GM19239 (cell line): ENCODE measurements around the gene ZNF670.
"Not testable (repeated sequence)": the region's sequence is repeated elsewhere in the genome, so short reads cannot be mapped to it uniquely, and the experiment has no call there.

ENCODE experiments used
- DNase-seq: peaks from one replicate; pipeline ENCODE4 v3.0.0; 2011; ENCODE audit warnings: low spot score; ENCODE audit not compliant: insufficient read length
- FAIRE-seq: peaks from 2 replicates; lab custom pipeline; 2011; peaks lifted over from hg19 to GRCh38; lab: Jason Lieb, UNC

ZNF670 gene

DNA sequence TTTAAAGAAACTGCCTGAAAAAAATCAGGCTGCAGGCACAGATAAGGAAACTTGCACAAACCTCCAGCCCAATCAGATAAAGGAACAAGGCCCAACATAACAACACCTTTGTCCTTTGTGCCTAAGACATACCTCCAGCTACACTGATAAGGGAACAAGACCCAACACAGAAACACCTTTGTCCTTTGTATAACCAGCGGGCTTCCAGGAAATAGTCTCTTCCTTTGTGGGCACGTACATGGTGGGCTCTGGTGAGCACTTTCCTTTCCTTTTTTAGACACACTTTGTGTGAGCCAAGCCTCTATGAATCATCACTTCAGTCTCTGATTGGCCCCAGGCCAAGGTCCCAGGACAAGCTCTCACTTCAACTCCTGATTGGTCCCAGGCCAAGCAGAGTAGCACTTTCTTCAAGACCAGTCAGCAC is 23.6 kb downstream of the ZNF670 start:
- FAIRE-seq (no peak), DNase-seq (no peak)

GRCh38 chr1:247047702-247048101 is 30.9 kb downstream of the ZNF670 start:
- no peak for DNase-seq
- FAIRE-seq, result no peak

- no peak for DNase-seq
- no peak for FAIRE-seq
Observed at GRCh38 chr1:247047260-247047659, 31.4 kb downstream of the ZNF670 start.

DNA sequence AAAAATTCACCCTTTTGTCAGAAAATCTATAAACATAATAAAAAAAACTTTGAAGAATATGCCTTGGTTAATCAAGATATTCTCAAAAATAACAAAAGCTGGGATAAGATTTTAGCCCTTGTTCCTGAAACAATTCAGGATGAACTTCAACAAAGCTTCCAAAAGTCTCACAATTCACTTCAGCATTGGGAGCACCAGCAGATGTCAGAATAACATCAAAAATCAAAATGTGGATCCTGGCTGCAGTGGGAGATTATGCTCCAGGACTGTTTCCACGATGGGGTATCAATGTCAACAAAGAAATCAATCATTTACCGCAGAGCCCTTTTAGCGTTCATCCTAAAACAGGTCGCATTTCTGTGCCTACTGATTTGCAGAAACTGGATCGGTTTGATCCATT is 35.2 kb downstream of the ZNF670 start:
- DNase-seq (no peak), FAIRE-seq (no peak)

DNA sequence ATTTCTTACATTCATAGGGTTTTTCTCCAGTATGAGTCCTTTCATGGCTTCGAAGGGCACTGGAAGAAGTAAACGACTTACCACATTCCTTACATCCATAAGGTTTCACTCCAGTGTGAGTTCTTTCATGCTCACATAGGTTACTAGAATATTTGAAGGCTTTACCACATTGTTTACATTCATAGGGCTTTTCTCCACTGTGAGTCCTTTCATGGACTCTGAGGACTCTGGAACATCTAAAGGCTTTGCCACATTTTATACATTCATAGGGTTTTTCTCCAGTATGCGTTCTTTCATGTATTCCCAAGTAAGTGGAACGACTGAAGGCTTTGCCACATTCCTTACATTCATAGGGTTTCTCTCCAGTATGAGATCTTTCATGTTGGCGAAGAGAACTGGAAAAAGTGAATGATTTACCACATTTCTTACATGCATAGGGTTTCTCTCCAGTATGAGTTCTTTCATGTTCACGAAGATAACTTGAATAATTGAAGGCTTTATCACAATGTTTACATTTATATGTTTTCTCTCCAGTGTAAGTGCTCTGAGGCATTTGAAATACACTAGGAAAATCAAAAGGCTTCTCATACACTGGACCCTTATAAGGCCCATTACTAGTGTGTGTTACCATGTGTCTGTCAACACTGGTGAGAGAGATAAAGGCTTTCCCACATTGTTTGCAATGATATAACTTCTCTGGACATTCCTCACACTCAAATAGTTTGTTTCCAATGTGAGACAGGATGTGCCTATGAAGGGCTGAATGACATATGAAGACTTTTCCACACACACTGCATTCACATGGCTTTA is 40.9 kb downstream of the ZNF670 start:
- FAIRE-seq (no peak), DNase-seq (no peak)

DNA sequence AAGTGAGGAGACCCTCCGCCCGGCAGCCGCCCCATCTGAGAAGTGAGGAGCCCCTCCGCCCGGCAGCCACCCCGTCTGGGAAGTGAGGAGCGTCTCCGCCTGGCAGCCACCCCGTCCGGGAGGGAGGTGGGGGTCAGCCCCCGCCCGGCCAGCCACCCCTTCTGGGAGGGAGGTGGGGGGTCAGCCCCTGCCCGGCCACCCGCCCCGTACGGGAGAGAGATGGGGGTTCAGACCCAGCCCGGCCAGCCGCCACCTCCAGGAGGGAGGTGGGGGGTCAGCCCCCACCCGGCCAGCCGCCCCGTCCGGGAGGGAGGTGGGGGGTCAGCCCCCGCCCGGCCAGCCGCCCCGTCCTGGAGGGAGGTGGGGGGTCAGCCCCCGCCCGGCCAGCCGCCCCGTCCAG is 46.3 kb downstream of the ZNF670 start:
- not testable (repeated sequence) for FAIRE-seq, DNase-seq
